K562 (cell line): ENCODE measurements around the gene LUZP1. TPM values are rescaled to one million over a fixed set of nuclear protein-coding genes. Genes with fewer than 3 reads are reported as not detected.

Experiments
- ASH1L ChIP-seq: fragments of 450-650 bp; IDR thresholded peaks from 2 replicates; pipeline ENCODE4 v1.6.1; 2018; ENCODE audit warnings: borderline replicate concordance, mild to moderate bottlenecking, low read depth; ENCODE audit not compliant: partially characterized antibody
- ELF2 ChIP-seq: fragments of 250-450 bp; sonication (Bioruptor Pico); IDR thresholded peaks from 2 replicates; pipeline ENCODE4 v1.5.0; 2021; ENCODE audit warnings: mild to moderate bottlenecking
- FOXA1 ChIP-seq: fragments of 450-650 bp; IDR thresholded peaks from 2 replicates; pipeline ENCODE4 v1.6.1; 2016; ENCODE audit warnings: mild to moderate bottlenecking, borderline replicate concordance
- HDAC3 ChIP-seq: fragments of 450-650 bp; IDR thresholded peaks from 2 replicates; pipeline ENCODE4 v1.6.1; 2018; ENCODE audit warnings: borderline replicate concordance, mild to moderate bottlenecking, moderate library complexity; ENCODE audit not compliant: partially characterized antibody
- HNRNPK ChIP-seq: fragments of 200-400 bp; formaldehyde crosslinking; IDR thresholded peaks from one replicate; pipeline ENCODE4 v1.6.1; 2018; ENCODE audit warnings: mild to moderate bottlenecking, low read depth, low read length; ENCODE audit not compliant: poor library complexity, severe bottlenecking
- KLF13 ChIP-seq: fragments of 450-650 bp; IDR thresholded peaks from 2 replicates; pipeline ENCODE4 v1.6.1; 2016; ENCODE audit warnings: missing genetic modification characterization, low read depth, mild to moderate bottlenecking, missing compliant biosample characterization, moderate library complexity, borderline replicate concordance
- MAX ChIP-seq: sonication (generic); formaldehyde crosslinking; IDR thresholded peaks from 2 replicates; pipeline ENCODE4 v1.9.0; 2022; ENCODE audit warnings: mild to moderate bottlenecking, missing genetic modification reagents
- MYC ChIP-seq, 2 experiments: fragments of 250-450 bp in 1 of 2; sonication (Bioruptor Pico) in 1 of 2; IDR thresholded peaks; 2 replicates each; pipeline versions ENCODE4 v1.5.1 to v1.6.1; 2012 to 2021; ENCODE audit warnings: low read depth in 2 of 2, borderline replicate concordance in 1 of 2, improper control_type of control experiment in 1 of 2, low read length in 1 of 2, mild to moderate bottlenecking in 1 of 2, moderate library complexity in 1 of 2
- NFE2L1 ChIP-seq: fragments of 450-650 bp; IDR thresholded peaks from 2 replicates; pipeline ENCODE4 v1.6.1; 2016; ENCODE audit warnings: missing genetic modification characterization, low read depth, mild to moderate bottlenecking, missing compliant biosample characterization, moderate library complexity, borderline replicate concordance
- RNF2 ChIP-seq: sonication (generic); IDR thresholded peaks from 2 replicates; pipeline ENCODE4 v1.6.1; 2016
- TAF9B ChIP-seq: fragments of 450-650 bp; IDR thresholded peaks from 2 replicates; pipeline ENCODE4 v1.6.1; 2018; ENCODE audit warnings: mild to moderate bottlenecking; ENCODE audit not compliant: partially characterized antibody
- TAL1 ChIP-seq: fragments of 450-650 bp; IDR thresholded peaks from 2 replicates; pipeline ENCODE4 v1.6.1; 2016; ENCODE audit warnings: mild to moderate bottlenecking
- TFAM ChIP-seq: fragments of 250-450 bp; sonication (Bioruptor Pico); conservative IDR thresholded peaks from 2 replicates; pipeline ENCODE4 v1.5.0; 2021; ENCODE audit warnings: mild to moderate bottlenecking, moderate library complexity
- ZBTB9 ChIP-seq: fragments of 450-650 bp; formaldehyde crosslinking; IDR thresholded peaks from 2 replicates; pipeline ENCODE4 v1.4.0; 2020; ENCODE audit warnings: mild to moderate bottlenecking, moderate library complexity
- ZNF121 ChIP-seq: sonication (generic); formaldehyde crosslinking; conservative IDR thresholded peaks from 2 replicates; pipeline ENCODE4 v1.8.0; 2022; ENCODE audit warnings: missing genetic modification reagents
- polyA plus RNA-seq, 8 experiments: library from polyadenylated mRNA; depleted of rRNA in 4 of 8; stranded (reverse) in 5 of 8; unstranded in 3 of 8; fragments of >200 nt; fragmentation: Nextera tagmentation in 2 of 8; fragmentation: Illumina TruSeq in 1 of 8; extraction: Ambion mirVana in 2 of 8; extraction: Trizol in 1 of 8; gene quantifications; 2 replicates each; pipeline versions ENCODE4 v1.2.1 to v1.2.3, GENCODE V29; 2011 to 2014; ENCODE audit warnings: inconsistent platforms in 1 of 8, missing spikeins in 1 of 8
- total RNA-seq, 7 experiments: library from RNA; depleted of rRNA in 6 of 7; stranded (reverse); fragments of >200 nt in 6 of 7; fragmentation: Illumina TruSeq in 2 of 7; extraction: Trizol in 2 of 7; gene quantifications; 2 replicates each; pipeline versions ENCODE4 v1.2.1 to v1.2.3, GENCODE V29; 2011 to 2021; ENCODE audit warnings: low replicate concordance in 1 of 7
- TF ChIP-seq, protein P1 (sequence below): fragments of 450-650 bp; IDR thresholded peaks from 2 replicates; pipeline ENCODE4 v1.6.1; 2016; ENCODE audit warnings: low read depth
- TF ChIP-seq, protein P2 (sequence below): fragments of 450-650 bp; formaldehyde crosslinking; IDR thresholded peaks from 2 replicates; pipeline ENCODE4 v1.4.0; 2020; ENCODE audit warnings: mild to moderate bottlenecking, moderate library complexity

The LUZP1 gene
- total and polyA plus RNA-seq, 9 of the 15 experiments (the other 6 are each of a cell fraction or from before 2014, with no cell fraction given) = 6.5 to 19.1 (median 12.4) TPM

GRCh38 chr1:23114424-23115079 is 54.1 kb downstream of the LUZP1 start (continued):
- TF ChIP-seq, protein P1, sequence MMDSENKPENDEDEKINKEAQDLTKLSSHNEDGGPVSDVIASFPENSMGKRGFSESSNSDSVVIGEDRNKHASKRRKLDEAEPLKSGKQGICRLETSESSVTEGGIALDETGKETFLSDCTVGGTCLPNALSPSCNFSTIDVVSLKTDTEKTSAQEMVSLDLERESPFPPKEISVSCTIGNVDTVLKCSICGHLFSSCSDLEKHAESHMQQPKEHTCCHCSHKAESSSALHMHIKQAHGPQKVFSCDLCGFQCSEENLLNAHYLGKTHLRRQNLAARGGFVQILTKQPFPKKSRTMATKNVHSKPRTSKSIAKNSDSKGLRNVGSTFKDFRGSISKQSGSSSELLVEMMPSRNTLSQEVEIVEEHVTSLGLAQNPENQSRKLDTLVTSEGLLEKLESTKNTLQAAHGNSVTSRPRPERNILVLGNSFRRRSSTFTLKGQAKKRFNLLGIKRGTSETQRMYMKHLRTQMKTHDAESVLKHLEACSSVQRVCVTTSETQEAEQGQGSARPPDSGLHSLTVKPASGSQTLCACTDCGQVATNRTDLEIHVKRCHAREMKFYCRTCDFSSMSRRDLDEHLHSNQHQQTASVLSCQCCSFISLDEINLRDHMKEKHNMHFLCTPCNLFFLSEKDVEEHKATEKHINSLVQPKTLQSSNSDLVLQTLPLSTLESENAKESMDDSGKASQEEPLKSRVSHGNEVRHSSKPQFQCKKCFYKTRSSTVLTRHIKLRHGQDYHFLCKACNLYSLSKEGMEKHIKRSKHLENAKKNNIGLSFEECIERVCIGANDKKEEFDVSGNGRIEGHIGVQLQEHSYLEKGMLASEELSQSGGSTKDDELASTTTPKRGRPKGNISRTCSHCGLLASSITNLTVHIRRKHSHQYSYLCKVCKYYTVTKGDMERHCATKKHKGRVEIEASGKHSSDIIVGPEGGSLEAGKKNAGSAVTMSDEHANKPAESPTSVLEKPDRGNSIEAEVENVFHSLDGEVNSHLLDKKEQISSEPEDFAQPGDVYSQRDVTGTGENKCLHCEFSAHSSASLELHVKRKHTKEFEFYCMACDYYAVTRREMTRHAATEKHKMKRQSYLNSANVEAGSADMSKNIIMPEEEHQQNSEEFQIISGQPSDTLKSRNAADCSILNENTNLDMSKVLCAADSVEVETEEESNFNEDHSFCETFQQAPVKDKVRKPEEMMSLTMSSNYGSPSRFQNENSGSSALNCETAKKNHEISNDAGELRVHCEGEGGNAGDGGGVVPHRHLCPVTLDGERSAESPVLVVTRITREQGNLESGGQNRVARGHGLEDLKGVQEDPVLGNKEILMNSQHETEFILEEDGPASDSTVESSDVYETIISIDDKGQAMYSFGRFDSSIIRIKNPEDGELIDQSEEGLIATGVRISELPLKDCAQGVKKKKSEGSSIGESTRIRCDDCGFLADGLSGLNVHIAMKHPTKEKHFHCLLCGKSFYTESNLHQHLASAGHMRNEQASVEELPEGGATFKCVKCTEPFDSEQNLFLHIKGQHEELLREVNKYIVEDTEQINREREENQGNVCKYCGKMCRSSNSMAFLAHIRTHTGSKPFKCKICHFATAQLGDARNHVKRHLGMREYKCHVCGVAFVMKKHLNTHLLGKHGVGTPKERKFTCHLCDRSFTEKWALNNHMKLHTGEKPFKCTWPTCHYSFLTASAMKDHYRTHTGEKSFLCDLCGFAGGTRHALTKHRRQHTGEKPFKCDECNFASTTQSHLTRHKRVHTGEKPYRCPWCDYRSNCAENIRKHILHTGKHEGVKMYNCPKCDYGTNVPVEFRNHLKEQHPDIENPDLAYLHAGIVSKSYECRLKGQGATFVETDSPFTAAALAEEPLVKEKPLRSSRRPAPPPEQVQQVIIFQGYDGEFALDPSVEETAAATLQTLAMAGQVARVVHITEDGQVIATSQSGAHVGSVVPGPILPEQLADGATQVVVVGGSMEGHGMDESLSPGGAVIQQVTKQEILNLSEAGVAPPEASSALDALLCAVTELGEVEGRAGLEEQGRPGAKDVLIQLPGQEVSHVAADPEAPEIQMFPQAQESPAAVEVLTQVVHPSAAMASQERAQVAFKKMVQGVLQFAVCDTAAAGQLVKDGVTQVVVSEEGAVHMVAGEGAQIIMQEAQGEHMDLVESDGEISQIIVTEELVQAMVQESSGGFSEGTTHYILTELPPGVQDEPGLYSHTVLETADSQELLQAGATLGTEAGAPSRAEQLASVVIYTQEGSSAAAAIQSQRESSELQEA = no peak
- TF ChIP-seq FOXA1 (no peak), ZBTB9 (CRISPR knock-in tag) (no peak), TAF9B (no peak), NFE2L1 (no peak; the same call in 1 of the 2 replicates), KLF13 (no peak), HDAC3 (no peak), ELF2 (CRISPR knock-in tag) (no peak), ZNF121 (no peak), MAX (CRISPR knock-in tag) (no peak), ASH1L (no peak), TAL1 (no peak), HNRNPK (no peak), TFAM (CRISPR knock-in tag) (no peak), MYC (IDR thresholded peaks at IDR 0.05; ENCODE audit: low read depth, low read length) (no peak), MYC (CRISPR knock-in tag; IDR thresholded peaks at IDR 0.05; ENCODE audit: borderline replicate concordance, low read depth) (no peak), RNF2 (no peak)
- TF ChIP-seq, protein P2, sequence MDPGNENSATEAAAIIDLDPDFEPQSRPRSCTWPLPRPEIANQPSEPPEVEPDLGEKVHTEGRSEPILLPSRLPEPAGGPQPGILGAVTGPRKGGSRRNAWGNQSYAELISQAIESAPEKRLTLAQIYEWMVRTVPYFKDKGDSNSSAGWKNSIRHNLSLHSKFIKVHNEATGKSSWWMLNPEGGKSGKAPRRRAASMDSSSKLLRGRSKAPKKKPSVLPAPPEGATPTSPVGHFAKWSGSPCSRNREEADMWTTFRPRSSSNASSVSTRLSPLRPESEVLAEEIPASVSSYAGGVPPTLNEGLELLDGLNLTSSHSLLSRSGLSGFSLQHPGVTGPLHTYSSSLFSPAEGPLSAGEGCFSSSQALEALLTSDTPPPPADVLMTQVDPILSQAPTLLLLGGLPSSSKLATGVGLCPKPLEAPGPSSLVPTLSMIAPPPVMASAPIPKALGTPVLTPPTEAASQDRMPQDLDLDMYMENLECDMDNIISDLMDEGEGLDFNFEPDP = no peak
